CD14-positive monocyte (primary cell): ENCODE results near the gene EPHA1. TPM values are rescaled to one million over a fixed set of nuclear protein-coding genes. Genes with fewer than 3 reads are reported as not detected.

Source experiments
- DNase-seq, 3 donors: peaks; one replicate each; pipeline ENCODE4 v3.0.0-alpha.2; 2011 to 2022
- H2AFZ ChIP-seq: 2 replicates; pipeline ENCODE4 v1.6.0; 2012; ENCODE audit warnings: mild to moderate bottlenecking, low read depth, low read length, inconsistent platforms; ENCODE audit not compliant: insufficient read depth, poor library complexity, severe bottlenecking
- H3K27ac ChIP-seq, 2 donors: 1 replicate in 1 of 2; 2 replicates in 1 of 2; pipeline ENCODE4 v1.5.1; 2012 to 2013; ENCODE audit warnings: low read length in 2 of 2, control low read depth in 1 of 2, inconsistent platforms in 1 of 2, low read depth in 1 of 2, mild to moderate bottlenecking in 1 of 2
- H3K27me3 ChIP-seq, 2 donors: one replicate each; pipeline versions ENCODE4 v1.6.0 to v1.6.1; 2011 to 2013; ENCODE audit warnings: low read length in 2 of 2; ENCODE audit not compliant: control insufficient read depth in 2 of 2, insufficient read depth in 2 of 2
- H3K36me3 ChIP-seq, 2 donors: replicated peaks in 1 of 2; 1 replicate in 1 of 2; 2 replicates in 1 of 2; pipeline versions ENCODE4 v1.5.1 to v1.6.1; 2012 to 2013; ENCODE audit warnings: low read length in 2 of 2, control low read depth in 1 of 2, inconsistent platforms in 1 of 2, mild to moderate bottlenecking in 1 of 2; ENCODE audit not compliant: insufficient read depth in 2 of 2, control insufficient read depth in 1 of 2
- H3K4me1 ChIP-seq, 2 donors: 1 replicate in 1 of 2; 2 replicates in 1 of 2; pipeline versions ENCODE4 v1.5.1 to v1.6.1; 2012 to 2013; ENCODE audit warnings: low read length in 2 of 2, control low read depth in 1 of 2, inconsistent platforms in 1 of 2, mild to moderate bottlenecking in 1 of 2, moderate library complexity in 1 of 2; ENCODE audit not compliant: insufficient read depth in 2 of 2, control insufficient read depth in 1 of 2
- H3K4me2 ChIP-seq: replicated peaks from 2 replicates; pipeline ENCODE3; 2012; ENCODE audit warnings: low read length, moderate library complexity, mild to moderate bottlenecking; ENCODE audit not compliant: poor library complexity, severe bottlenecking; ENCODE audit errors: extremely low read depth
- H3K4me3 ChIP-seq, 3 experiments: fragments of 200-600 bp in 1 of 3; sonication (generic) in 1 of 3; replicated peaks in 1 of 3; 1 replicate in 2 of 3; 2 replicates in 1 of 3; pipeline ENCODE4 v1.5.1; 2011 to 2013; ENCODE audit warnings: low read length in 3 of 3, mild to moderate bottlenecking in 3 of 3, control low read depth in 2 of 3, low read depth in 2 of 3, inconsistent platforms in 1 of 3, moderate library complexity in 1 of 3
- H3K79me2 ChIP-seq: 2 replicates; pipeline ENCODE4 v1.6.0; 2012; ENCODE audit warnings: mild to moderate bottlenecking, control low read depth, inconsistent platforms, low read length, moderate library complexity; ENCODE audit not compliant: insufficient read depth
- H3K9ac ChIP-seq: 2 replicates; pipeline ENCODE4 v1.6.0; 2017; ENCODE audit warnings: low read length, mild to moderate bottlenecking; ENCODE audit not compliant: insufficient read depth, poor library complexity, severe bottlenecking
- H3K9me3 ChIP-seq, 2 donors: replicated peaks in 1 of 2; 1 replicate in 1 of 2; 2 replicates in 1 of 2; pipeline versions ENCODE4 v1.5.1 to v1.6.1; 2012 to 2013; ENCODE audit warnings: low read length in 2 of 2, control low read depth in 1 of 2; ENCODE audit not compliant: control insufficient read depth in 1 of 2, insufficient read depth in 1 of 2
- H4K20me1 ChIP-seq: 2 replicates; pipeline ENCODE4 v1.6.0; 2012; ENCODE audit warnings: mild to moderate bottlenecking, low read length, control low read depth, moderate library complexity; ENCODE audit not compliant: insufficient read depth
- H3K27ac Mint-ChIP-seq, 7 donors: one replicate each; pipeline ENCODE4 v1.8.0; 2020; ENCODE audit warnings: mild to moderate bottlenecking in 7 of 7, mixed read lengths in 7 of 7, moderate library complexity in 6 of 7, inconsistent platforms in 2 of 7
- H3K27me3 Mint-ChIP-seq, 3 donors: one replicate each; pipeline ENCODE4 v1.8.0; 2021 to 2022; ENCODE audit warnings: low read depth in 3 of 3, mild to moderate bottlenecking in 3 of 3, mixed read lengths in 3 of 3, moderate library complexity in 3 of 3, inconsistent platforms in 1 of 3
- H3K36me3 Mint-ChIP-seq, 2 donors: one replicate each; pipeline ENCODE4 v1.8.0; 2020; ENCODE audit warnings: mixed read lengths in 2 of 2, inconsistent platforms in 1 of 2, mild to moderate bottlenecking in 1 of 2
- H3K4me1 Mint-ChIP-seq: one replicate; pipeline ENCODE4 v1.8.0; 2020; ENCODE audit warnings: mild to moderate bottlenecking, mixed read lengths
- H3K4me3 Mint-ChIP-seq, 2 donors: one replicate each; pipeline ENCODE4 v1.8.0; 2020; ENCODE audit warnings: mild to moderate bottlenecking in 2 of 2, mixed read lengths in 2 of 2, moderate library complexity in 1 of 2
- H3K9me3 Mint-ChIP-seq, 7 donors: one replicate each; pipeline ENCODE4 v1.8.0; 2020 to 2022; ENCODE audit warnings: mixed read lengths in 7 of 7, mild to moderate bottlenecking in 6 of 7, moderate library complexity in 6 of 7, inconsistent platforms in 2 of 7
- CTCF ChIP-seq: fragments of 200-600 bp; IDR thresholded peaks from one replicate; pipeline ENCODE4 v1.8.0; 2022; ENCODE audit warnings: antibody characterized with exemption, mild to moderate bottlenecking
- whole genome bisulfite sequencing: methylation state at CpG from one replicate; pipeline ENCODE4 v1.1.5; 2013; ENCODE audit warnings: missing lambda C conversion rate; ENCODE audit not compliant: insufficient coverage; 5-methylcytosine and 5-hydroxymethylcytosine counted together
- intact Hi-C, 2 donors: fragments of 100-400 bp; cut with micrococcal nuclease; formaldehyde crosslinking; loops; one replicate each; pipeline versions ENCODE4 v1.15.0 to v1.15.1; 2023
- polyA plus RNA-seq, 3 donors: library from polyadenylated mRNA; depleted of rRNA in 1 of 3; unstranded in 2 of 3; stranded (reverse) in 1 of 3; fragments of 300-500 nt in 2 of 3; fragments of >200 nt in 1 of 3; fragmentation: Illumina TruSeq in 2 of 3; gene quantifications; 1 replicate in 2 of 3; 2 replicates in 1 of 3; pipeline ENCODE4 v1.2.3, GENCODE V29; 2012 to 2021

EPHA1 gene
- polyA plus RNA-seq, 3 donors: 0.50 to 0.95 TPM; not detected in 1

- Mint-ChIP-seq H3K4me3 (no peak overlapping the region), H3K36me3 (peaks cover 7 to 10% of the 10 kb centered on the region in 2 donors), H3K27ac (peak overlapping the region in 1 of 7 donors; percentile 38), H3K9me3 (peaks cover 0 to 2% (median 0%) of the 10 kb centered on the region in 7 donors), H3K4me1 (peaks cover 29% of the 10 kb centered on the region), H3K27me3 (peaks cover 0 to 2% (median 0%) of the 10 kb centered on the region in 3 donors)
- no peak overlapping the region for H3K4me2 ChIP-seq
- H3K4me3 ChIP-seq: no peak overlapping the region
- H3K9me3 ChIP-seq: no peaks in the 10 kb centered on the region
- no peak overlapping the region for H3K27ac ChIP-seq
- intact Hi-C loops: no loop called here
- DNase-seq: no peak
- no peak for TF ChIP-seq CTCF
- peaks cover 0 to 6% of the 10 kb centered on the region in 2 donors for H3K36me3 ChIP-seq
- H3K27me3 ChIP-seq: no peaks in the 10 kb centered on the region
- peaks cover 21 to 23% of the 10 kb centered on the region in 2 donors for H3K4me1 ChIP-seq
- no peaks in the 10 kb centered on the region for H4K20me1 ChIP-seq
- H3K9ac ChIP-seq: no peak overlapping the region
- H2AFZ ChIP-seq: no peak overlapping the region
- WGBS: no CpG with 5 or more reads among the region's 2 CpGs
- no peaks in the 10 kb centered on the region for H3K79me2 ChIP-seq
Measured at GRCh38 chr7:143455491-143455890, 46.8 kb upstream of the EPHA1 start.

- H3K9ac ChIP-seq: no peak overlapping the region
- TF ChIP-seq CTCF: no peak
- Mint-ChIP-seq H3K4me3 (no peak overlapping the region), H3K27ac (no peak overlapping the region), H3K4me1 (peaks cover 24% of the 10 kb centered on the region), H3K27me3 (peaks cover 0 to 2% (median 0%) of the 10 kb centered on the region in 3 donors), H3K36me3 (peaks cover 7 to 10% of the 10 kb centered on the region in 2 donors), H3K9me3 (peaks cover 0 to 2% (median 0%) of the 10 kb centered on the region in 7 donors)
- no peaks in the 10 kb centered on the region for H3K9me3 ChIP-seq
- peaks cover 17 to 19% of the 10 kb centered on the region in 2 donors for H3K4me1 ChIP-seq
- no peak overlapping the region for H3K4me2 ChIP-seq
- no peak overlapping the region for H2AFZ ChIP-seq
- DNase-seq: no peak
- no peaks in the 10 kb centered on the region for H3K27me3 ChIP-seq
- peaks cover 0 to 6% of the 10 kb centered on the region in 2 donors for H3K36me3 ChIP-seq
- 100% methylated on average over 1 of the region's 1 CpG for WGBS
- no peak overlapping the region for H3K27ac ChIP-seq
- no peaks in the 10 kb centered on the region for H3K79me2 ChIP-seq
- intact Hi-C loops: no loop called here
- no peak overlapping the region for H3K4me3 ChIP-seq
- no peaks in the 10 kb centered on the region for H4K20me1 ChIP-seq
Measured at GRCh38 chr7:143454091-143454680, 45.5 kb upstream of the EPHA1 start.
